Transverse colon (tissue), 4 donors: ENCODE measurements around the gene FLT4.

ENCODE experiments used
- POLR2A ChIP-seq: fragments of 450-650 bp; IDR thresholded peaks from one replicate; pipeline ENCODE4 v1.6.1; 2016; ENCODE audit warnings: antibody characterized with exemption, mild to moderate bottlenecking, moderate library complexity
- POLR2AphosphoS5 ChIP-seq, 3 donors: sonication (generic); formaldehyde crosslinking; IDR thresholded peaks; one replicate each; pipeline ENCODE4 v1.6.1; 2016; ENCODE audit warnings: antibody characterized with exemption in 3 of 3
- TF ChIP-seq, protein P1 (sequence below), 5 experiments: fragments of 200-600 bp in 3 of 5; fragments of 450-650 bp in 2 of 5; sonication (generic) in 3 of 5; IDR thresholded peaks; 1 replicate in 2 of 5; 2 replicates in 3 of 5; pipeline ENCODE4 v1.5.1; 2016 to 2017; ENCODE audit warnings: antibody characterized with exemption in 5 of 5, inconsistent platforms in 3 of 5, mild to moderate bottlenecking in 2 of 5, moderate library complexity in 1 of 5

DNA sequence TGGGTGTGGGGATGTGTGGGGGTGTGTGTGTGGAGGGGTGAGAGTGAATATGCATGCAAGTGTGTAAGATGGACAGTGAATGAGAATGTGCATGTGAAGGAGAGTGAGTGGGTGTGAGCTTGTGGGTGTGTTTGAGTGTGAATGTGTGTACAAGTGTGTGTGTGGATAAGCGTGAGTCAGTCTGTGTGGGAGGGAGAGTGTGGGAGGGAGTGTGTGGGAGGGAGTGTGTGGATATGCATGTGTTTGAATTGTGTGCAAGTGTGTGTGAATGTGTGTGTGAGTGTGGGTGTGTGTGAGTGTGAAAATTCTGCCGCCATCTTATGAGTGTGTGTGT lies 54.4 kb downstream of the FLT4 start:
- TF ChIP-seq POLR2A (no peak), POLR2AphosphoS5 (IDR thresholded peaks at IDR 0.05) (no peak)
- TF ChIP-seq, protein P1, sequence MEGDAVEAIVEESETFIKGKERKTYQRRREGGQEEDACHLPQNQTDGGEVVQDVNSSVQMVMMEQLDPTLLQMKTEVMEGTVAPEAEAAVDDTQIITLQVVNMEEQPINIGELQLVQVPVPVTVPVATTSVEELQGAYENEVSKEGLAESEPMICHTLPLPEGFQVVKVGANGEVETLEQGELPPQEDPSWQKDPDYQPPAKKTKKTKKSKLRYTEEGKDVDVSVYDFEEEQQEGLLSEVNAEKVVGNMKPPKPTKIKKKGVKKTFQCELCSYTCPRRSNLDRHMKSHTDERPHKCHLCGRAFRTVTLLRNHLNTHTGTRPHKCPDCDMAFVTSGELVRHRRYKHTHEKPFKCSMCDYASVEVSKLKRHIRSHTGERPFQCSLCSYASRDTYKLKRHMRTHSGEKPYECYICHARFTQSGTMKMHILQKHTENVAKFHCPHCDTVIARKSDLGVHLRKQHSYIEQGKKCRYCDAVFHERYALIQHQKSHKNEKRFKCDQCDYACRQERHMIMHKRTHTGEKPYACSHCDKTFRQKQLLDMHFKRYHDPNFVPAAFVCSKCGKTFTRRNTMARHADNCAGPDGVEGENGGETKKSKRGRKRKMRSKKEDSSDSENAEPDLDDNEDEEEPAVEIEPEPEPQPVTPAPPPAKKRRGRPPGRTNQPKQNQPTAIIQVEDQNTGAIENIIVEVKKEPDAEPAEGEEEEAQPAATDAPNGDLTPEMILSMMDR (IDR thresholded peaks at IDR 0.05): no peak
